Measurements from ENCODE around the gene CMTM8.
"Not testable (repeated sequence)": the region's sequence is repeated elsewhere in the genome, so short reads cannot be mapped to it uniquely, and the experiment has no call there.

CMTM8 gene, protein sequence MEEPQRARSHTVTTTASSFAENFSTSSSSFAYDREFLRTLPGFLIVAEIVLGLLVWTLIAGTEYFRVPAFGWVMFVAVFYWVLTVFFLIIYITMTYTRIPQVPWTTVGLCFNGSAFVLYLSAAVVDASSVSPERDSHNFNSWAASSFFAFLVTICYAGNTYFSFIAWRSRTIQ

DNA sequence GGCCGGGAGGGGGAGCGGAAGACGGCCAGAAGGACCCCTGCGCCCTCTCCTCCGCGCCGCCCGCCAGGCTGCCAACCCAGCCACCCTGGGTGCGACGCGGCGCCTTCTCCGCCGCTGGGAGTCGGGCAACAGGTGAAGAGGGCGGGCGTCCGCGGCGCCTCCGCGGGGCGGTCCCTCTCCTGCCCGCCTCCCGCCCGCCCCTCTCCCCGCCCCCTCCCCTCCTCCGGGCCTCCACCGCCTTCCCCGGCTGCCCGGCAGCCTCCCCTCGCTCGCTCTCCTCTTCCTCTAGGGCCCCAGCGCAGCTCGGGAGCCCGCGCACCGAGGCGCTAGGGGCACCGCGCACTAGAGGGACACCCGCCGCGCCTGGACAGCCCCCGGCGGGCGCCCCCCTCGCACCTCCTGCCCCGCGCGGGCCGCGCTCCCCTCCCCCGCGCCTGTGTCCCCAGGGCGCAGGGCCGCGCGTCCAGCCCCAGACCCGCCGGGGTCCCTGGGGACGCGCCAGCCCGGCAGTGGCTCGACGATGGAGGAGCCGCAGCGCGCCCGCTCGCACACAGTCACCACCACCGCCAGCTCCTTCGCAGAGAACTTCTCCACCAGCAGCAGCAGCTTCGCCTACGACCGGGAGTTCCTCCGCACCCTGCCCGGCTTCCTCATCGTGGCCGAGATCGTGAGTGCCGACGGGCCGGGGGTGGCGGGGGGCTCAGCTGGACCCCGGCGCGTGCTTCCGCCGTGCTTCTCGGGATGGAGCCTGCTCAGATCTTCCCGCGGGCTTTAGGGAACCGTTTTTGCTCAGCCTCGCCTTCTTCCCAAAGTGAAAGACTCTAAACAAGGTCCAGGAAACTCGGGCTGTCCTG, at the start of gene CMTM8:
Gene CMTM8, plus strand, starts transcription at position 228 of the 854 bp plus-strand sequence. Its CDS starts 293 bp downstream, at position 521.
- peak; percentile 62 for DNase-seq

DNA sequence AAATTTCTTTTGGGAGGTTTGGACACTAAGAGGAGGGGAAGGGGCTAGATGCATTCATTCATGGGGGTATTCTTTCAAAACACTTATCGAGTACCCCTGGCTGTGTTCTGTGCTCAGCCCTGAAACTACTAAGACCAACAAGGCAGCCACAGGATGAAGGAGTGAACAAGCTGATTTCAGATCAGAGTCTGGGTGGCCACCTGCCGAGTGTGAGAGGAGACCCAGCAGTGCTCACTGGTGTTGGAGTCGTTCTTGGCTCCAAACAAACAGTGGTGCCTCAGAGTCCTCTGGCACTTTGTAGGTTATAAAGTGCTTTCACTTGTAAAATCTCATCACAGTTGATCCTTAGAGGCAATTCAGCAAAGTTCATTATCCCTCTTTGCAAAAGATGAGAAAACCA, 48.8 kb upstream of the CMTM8 start:
- no peak for DNase-seq

DNA sequence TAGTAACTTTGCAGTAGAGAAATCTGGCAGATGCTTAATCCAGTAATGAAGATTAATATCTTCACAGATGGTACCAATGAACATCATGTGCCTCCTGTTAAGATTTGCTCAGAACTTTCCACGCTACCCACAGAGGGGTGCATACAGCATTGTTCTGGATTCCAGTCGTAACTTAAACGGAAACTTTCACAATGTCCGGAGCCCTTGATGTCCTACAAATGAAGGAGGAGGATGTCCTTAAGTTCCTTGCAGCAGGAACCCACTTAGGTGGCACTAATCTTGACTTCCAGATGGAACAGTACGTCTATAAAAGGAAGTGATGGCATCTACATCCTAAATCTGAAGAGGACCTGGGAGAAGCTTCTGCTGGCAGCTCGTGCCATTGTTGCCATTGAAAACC, 47.9 kb upstream of the CMTM8 start:
- DNase-seq: not testable (repeated sequence)

DNA sequence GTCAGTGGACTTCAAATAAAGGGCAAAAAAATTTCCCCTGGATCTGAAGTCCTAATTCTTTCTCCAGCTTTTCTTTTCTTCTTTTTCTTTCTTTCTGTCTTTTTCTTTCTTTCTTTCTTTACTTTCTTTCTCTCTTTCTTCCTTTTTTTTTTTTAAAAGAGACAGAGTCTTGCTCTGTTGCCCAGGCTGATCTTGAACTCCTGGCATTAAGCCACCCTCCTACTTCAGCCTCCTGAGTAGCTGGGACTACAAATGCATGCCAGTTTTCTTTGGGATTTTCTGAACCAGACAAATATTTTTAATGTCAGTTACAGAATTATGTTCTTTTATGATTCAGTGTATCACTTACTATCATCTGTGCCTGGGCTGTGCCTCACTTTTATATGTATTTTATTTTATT, 45.4 kb upstream of the CMTM8 start:
- DNase-seq: no peak

DNA sequence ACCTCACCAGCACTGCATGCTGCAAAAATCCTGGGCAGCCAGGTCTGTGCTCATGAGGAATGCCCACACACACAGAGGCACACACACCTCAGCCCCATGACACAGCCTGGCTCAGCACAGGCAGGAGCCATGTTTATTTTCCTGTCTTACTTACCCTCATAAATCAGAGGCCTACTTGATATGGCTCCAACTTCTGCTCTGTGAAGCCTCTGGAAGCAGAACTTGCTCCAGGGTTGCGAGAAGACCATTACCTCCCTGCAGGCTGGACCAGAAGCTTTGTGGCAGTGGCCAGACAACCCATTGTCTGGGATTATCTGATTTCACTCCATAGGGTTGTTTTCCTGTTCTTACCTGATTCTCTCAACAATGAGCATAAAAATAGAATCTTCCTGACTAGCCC, 43.8 kb upstream of the CMTM8 start:
- no peak for DNase-seq

DNA sequence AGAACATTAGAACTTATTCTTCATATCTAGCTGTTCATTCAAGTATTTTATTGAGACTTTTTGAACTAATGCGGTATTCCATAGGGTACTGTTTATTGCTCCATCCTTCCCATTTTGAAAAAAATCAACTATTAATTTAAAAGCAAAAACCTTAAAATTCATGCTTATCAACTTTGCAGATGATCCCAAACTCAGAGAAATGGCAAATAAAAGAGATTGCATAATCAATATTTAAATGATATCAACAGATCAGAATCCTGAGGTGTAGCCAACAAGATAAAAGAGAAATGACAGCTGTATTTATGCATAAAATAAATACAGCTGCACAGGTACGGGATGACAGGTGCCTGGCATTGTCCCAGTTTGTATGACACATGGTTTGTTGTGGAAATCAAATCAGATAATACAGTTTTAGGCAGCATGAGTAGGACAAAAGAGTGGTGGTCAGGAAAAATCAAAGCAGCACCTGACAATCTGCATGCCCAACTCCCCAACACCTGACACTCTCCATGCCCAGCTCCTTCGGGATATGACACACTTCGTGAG, 42.4 kb upstream of the CMTM8 start:
- DNase-seq: no peak

DNA sequence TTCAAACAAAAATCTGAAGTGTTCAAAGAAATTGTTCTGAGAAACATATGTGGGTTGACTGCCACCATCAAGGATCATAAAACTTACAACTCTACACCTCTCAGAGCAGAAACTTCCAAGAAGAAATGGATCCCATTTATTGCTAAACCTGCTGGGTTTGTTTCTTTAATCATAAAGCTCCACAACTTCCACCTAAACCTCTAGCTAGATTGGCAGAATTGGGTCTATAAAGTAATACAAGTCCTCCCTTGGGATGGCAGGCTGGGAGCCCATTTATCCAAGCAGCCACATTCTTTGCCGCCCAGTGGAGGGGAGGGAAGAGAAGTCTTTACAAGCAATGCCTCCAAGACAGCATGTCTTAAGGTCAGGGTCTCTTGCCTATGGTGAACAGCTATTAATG, 40.5 kb upstream of the CMTM8 start:
- no peak for DNase-seq

DNA sequence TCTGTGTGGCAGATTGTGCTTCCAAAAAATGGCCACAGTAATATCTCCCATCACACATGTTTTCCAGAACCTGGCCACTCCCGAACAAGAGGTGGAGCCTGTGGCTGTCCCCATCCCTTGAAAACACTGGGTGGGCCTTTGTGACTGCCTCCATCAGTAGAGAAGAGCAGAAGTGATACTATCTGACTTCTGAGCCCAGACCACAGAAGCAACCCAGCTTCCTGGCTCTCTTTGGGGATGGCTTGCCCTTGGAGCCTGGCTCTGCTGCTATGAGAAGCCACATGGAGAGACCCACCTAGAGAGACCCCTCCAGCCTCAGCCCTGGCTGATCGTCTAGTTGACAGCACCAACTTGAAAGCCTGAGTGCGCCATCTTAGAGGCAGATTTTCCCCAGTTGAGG, 39.8 kb upstream of the CMTM8 start:
- DNase-seq: no peak

DNA sequence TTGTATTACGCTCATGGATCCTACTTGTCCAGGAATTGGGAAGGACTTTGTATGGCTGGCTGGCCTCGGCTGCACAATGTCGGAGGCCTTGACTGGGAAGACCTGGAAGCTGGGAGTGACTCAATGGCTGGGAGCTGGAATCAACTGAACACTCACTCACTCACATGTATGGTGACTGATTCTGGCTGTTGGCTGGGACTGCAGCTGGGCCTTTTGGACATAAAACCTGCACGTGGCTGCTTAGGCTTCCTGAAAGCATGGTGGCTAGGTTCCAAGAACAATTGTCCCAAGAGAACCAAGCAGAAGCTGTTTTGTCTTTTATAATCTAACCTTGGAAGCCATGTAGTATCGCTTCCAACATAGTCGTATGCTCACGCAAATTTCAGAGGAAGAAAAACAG, 38.0 kb upstream of the CMTM8 start:
- no peak for DNase-seq

DNA sequence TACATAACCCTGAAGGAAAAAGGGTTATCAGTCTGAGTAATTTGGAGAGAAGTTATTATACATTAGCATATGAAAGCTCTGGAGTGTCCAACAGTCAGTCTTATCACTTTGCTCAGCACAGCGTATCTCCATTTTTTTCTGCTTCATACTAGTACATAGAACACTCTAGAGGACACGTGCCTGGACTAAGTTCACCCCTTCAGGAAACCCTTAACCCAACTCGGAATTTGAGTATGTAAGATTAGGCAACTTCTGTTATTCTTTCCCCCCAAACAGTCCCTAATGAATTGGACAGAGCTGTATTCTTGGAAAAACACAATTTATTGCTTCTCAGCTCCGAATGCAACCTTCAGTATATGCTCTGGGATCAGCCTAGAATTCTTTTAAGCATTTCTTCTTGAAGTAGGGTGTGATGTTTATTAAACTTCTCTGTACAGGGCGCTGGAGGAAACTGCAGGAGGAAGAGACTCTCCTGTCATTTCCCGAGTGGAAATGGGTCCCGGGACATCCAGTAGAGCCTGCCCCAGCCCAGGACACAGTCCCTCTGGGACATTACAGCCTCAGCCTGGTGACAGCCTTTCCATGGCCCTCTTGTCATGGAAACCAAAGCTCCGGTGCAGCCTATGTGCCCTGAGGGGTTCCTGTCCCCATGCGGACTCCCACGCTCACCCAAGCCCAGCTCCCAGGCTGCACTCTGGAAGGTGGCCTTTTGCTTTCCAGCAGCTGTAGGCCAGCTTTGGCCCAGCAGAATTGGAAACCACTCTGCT, 37.3 kb upstream of the CMTM8 start:
- no peak for DNase-seq

DNA sequence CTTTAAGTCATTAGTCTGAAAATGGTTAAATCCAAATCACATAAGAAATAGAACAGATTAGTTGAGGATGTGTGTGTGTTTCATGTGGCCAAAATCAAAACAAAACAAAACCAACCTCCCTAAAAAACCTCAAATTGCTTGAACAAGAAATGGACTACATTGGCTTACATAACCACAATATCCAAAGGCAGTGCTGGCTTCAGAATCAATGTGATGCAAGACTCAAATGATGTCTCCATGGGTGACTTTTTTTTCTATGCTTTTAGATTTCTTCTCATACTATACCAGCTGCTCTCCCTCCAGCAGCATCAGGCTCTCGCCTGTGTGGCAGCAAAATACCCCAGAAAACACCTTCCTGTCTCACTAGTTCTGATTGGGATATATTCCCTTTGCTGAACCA, 36.0 kb upstream of the CMTM8 start:
- DNase-seq: no peak

DNA sequence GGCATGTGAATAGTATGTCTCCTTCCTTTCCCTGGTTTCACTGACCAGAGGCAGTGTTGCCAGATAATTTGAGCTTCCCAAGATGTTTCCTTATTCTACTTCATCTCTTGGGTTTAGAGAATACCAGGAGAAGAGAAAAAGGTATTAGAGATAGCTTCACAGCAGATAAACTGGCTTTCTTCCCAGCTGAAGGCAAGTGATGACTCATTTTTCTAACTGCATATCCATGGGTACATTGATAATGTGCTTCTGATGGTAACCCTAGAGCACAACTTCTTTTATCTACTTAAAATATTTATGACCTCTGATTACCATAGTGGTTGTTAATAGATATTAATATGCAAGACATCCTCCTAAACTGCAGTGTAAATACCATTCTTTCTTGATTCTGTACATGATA, 34.6 kb upstream of the CMTM8 start:
- no peak for DNase-seq

DNA sequence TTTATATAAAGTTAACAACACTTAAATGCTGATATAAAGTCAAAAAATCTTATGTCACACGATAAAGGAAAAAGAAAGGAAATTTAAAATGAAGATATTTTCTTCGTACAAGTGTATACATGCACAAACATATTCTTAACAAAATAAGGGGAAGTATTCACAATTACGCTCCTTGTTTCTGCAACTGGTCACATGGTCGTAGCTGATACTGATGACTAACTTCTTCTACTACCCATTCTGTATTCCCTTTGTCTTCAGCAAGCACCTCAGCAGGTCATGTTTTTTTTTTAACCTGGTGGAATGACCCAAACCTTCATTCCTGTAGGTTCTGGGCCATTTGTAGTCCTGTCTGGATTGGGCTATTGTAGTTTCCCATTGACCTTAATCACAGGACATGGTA, 30.0 kb upstream of the CMTM8 start:
- DNase-seq: no peak

DNA sequence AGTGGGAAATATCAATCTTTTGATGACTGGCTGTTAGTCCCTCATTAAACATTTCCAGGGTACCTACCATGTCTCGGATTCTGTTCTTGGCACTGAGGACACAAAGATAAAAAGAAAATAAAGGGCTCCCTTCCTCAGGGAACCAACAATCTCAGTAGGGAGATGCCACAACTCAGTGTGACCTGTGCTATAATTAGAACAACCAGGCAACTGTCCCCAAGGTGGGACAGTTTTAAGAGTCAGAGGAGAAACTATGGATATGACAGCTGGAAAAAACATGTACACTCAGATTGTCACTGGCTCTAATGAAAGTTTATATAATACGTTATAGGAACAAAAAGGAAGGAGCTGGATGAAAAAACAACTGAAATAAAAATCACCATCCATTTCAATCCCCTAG, 23.3 kb upstream of the CMTM8 start:
- DNase-seq: no peak

DNA sequence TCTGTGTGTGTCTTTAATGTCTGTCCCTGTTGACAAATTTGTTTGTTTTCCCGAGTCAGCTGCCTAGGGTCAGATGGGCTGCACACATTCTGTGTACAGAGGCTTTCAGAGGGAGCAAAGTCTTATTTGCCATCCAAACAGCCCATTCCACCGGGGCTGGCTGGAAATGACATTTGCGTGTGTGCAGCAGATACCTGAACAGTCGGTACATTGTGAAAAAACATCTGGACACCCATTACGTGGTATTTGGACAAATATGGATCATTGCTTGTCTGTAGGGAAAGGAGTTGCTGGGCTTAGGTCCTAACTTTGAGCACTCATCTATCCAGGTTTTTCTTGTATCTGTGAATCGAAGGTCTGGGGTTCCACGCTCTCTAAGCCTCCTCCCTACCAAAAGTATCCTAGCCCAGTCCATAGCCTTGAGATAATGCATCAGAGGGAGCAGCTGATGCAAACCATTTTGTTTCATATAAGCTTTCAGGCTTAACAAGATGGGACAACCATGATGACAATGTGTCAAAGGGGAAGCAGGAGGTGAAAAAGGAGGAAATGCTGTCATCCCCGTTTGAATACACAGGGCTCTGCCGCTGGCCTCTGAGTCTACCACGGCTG, 22.2 kb upstream of the CMTM8 start:
- DNase-seq: no peak

DNA sequence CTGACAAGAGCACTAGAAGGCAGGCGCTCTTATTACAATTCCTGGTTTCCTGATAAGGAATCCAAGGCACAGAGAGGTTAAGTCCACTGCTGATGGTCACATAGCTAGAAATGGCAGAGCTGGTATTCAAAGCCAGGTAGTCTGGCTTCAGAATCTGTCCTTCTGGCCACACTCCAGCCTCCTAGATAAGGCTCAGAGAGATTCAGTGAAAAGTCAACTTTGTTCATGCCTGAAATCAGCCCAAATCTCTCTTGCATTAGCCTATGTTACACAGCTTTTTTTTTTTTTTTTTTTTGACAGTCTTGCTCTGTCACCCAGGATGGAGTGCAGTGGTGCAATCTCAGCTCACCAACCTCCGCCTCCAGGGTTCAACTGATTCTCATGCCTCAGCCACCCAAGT, 21.1 kb upstream of the CMTM8 start:
- DNase-seq: no peak

DNA sequence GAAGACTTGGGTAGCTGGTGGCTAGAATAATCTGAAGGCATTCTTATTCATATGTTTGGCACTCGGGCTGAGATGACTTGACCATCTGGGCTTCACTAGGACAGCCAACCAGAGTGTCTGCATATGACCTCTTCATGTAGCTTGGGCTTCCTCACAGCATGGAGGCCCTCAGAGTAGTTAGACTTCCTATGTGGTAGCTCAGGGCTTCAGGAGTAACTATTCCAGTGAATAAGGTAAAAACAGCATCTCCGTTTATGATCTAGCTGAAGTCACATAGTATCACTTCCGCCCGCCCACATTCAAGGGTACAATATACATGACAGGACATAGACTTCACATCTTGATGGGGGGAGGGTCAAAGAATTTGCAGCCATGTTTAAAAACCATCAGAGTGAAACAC, 18.9 kb upstream of the CMTM8 start:
- no peak for DNase-seq

DNA sequence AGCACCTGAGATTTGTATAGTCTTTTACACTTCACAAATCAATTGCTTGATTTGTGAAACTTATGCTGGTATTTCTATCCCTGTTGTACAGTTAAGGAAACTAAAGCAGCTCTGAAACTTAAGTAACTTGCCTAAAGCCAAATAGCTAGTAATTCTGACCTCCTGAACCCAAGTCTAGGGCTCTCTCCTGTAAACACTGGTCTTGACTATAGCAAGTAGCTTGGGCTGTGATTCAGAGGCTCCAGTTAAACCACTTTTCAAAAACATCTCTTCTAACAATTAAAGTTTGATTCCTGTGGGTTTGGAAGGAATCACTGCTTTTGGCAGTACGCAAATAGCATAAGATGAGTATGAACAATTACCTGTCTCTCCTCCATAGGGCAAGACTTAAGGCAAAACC, 18.5 kb upstream of the CMTM8 start:
- DNase-seq: no peak

DNA sequence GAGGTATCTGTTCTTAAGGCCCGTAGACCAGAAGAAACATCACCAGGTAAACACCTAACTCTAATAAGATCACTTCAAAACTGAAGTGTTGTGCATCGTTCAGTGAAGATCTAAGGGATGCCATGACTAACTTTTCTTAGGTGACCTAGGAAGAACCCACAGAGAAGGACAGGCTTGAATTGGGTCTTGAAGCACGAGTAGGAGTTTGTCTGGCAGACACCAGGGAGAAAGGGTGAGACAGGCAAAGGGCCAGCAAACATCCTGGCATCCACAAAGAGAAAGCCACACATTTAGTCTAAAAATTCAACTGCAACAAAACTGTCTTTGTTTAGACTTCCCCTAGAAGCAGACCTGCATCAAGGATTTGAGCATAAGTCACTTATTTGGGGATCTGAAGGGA, 15.5 kb upstream of the CMTM8 start:
- no peak for DNase-seq

DNA sequence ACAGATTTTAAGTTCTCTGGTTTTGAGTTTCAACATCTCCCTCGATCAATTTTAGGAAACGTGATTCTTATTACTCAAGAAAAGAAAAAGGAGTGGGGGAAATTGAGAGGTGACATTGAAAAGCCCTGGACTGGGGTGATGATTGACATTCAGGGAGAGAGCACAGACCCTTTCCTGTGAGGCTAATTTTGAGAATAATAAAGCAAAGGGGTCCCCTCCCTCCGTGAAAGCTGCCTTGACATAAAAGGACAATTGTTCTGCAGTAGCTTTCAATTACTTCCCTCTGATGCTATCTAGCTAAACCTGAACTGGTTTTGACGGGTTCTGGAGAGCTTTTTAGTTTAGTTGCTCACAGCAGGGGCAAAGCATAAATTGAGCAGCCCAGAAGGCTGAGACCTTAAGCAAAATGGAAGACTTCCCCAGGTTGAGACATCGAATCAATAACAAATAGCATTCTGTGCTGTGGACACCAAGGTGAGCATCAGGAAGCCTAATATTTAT, 14.4 kb upstream of the CMTM8 start:
- DNase-seq: no peak

DNA sequence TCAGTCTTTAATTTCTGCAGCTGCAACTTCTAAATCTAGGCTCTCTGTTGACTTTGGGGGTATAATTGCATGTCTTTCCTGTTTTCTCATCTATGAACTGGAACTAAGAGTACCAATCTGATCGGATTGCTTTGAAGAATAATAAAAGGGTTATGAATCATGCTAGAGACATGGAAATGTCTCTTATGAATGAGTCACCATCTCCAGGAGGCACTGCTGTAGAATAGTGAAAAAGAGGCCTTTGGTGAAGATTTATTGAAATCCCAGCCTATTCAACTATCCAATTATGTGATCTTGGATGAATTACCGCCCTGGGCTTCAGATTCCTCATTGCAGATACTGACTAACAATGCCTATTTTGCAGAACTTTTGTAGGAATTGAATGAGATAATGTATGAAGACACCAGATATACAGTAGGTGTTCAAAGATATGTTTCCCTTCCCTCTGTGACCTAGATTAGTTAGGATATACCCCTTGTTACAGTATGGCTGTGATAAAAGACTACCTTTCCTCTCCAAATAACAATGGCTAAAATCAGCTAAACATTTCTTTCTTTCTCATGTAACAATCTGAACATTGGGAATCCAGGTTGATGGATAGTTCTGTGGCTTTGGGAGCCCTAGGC, 11.5 kb upstream of the CMTM8 start:
- no peak for DNase-seq

DNA sequence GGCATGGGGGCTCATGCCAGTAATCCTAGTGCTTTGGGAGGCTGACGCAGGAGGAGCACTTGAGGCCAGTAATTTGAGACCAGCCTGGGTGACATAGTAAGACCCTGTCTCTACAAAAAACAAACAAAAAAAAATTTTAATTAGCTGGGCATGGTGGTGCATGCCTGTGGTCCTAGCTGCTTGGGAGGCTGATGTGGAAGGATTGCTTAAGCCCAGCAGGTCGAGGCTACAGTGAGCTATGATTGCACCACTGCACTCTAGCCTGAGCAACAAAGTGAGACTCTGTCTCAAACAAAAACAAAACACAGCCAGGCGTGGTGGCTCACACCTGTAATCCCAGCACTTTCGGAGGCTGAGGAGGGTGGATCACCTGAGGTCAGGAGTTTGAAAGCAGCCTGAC, 9.7 kb upstream of the CMTM8 start:
- DNase-seq: not testable (repeated sequence)

DNA sequence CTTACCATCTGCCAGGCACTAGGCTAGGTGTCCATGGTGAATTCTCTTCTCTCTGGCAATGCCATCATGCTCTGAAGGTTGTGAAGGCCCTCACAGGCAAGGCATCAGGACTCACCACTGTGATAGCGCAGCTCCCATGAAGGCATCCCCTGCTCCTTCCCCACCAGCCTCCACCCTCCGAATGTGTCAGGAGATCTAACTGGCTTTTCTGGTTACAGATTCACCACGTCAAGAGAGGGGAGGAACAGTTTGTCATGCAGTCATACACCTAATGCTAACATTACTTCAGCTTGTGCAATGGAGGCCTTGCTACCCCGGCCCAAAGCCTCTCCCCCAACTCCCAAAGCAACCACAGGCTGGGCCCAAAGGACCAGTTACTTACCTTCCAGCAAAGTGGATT, 8.9 kb upstream of the CMTM8 start:
- DNase-seq: no peak

Data from activated CD4-positive, alpha-beta T cell treated with anti-CD3 and anti-CD28 coated beads for 1 hour (primary cell).